ENCODE results near the gene CACUL1. TPM values are rescaled to one million over a fixed set of nuclear protein-coding genes. Genes with fewer than 3 reads are reported as not detected.

Gene CACUL1
- total RNA-seq, 2 donors from 2014 or later = 26.1 to 29.8 TPM

Other genes starting within 250 kb of the CACUL1 start
- not detected for gene PRLHR, start 159.3 kb downstream of the CACUL1 start, total RNA-seq

Measured in activated T-cell treated with anti-CD3 and anti-CD28 coated beads, Interleukin-2, amount 50 U/mL, for 72 hours (primary cell).